Endothelial cell of umbilical vein (primary cell): ENCODE measurements around the gene RECQL5. TPM values are rescaled to one million over a fixed set of nuclear protein-coding genes. Genes with fewer than 3 reads are reported as not detected.

Experiments
- BruUV-seq: library from RNA; stranded (reverse); fragments of 400-500 nt; replicated peaks from 2 replicates; lab custom pipeline; 2021; lab: Mats Ljungman, UMichigan
- CTCF ChIA-PET: fragments of 300-600, 350-600 bp; sonication (Branson Sonifier 250); formaldehyde crosslinking; loops from one replicate; lab custom pipeline; 2021; ENCODE audit warnings: antibody characterized with exemption, inconsistent platforms; lab: Charles Lee
- POLR2A ChIA-PET: fragments of 300-600, 350-600 bp; sonication (Branson Sonifier 250); formaldehyde crosslinking; loops from one replicate; lab custom pipeline; 2021; ENCODE audit warnings: antibody characterized with exemption, inconsistent platforms; lab: Charles Lee
- DNase-seq: peaks from one replicate; pipeline ENCODE4 v3.0.0-alpha.2; 2011; ENCODE audit warnings: low read depth, low spot score
- FAIRE-seq: peaks from 2 replicates; lab custom pipeline; 2011; peaks lifted over from hg19 to GRCh38; lab: Jason Lieb, UNC
- H2AFZ ChIP-seq: 2 replicates; pipeline ENCODE4 v1.6.0; 2012; ENCODE audit warnings: low read depth, low read length, control low read depth, inconsistent platforms
- H3K27ac ChIP-seq: 2 replicates; pipeline ENCODE4 v1.5.1; 2011; ENCODE audit warnings: low read depth, mild to moderate bottlenecking, control low read depth, low read length, moderate library complexity; ENCODE audit not compliant: insufficient read depth
- H3K27me3 ChIP-seq, 2 experiments: 2 replicates each; pipeline versions ENCODE4 v1.6.0 to v1.6.1; 2011; ENCODE audit warnings: low read length in 2 of 2, mixed read lengths in 1 of 2; ENCODE audit not compliant: control insufficient read depth in 2 of 2, insufficient read depth in 2 of 2
- H3K36me3 ChIP-seq, 2 experiments: 2 replicates in 1 of 2; 3 replicates in 1 of 2; pipeline ENCODE4 v1.5.1; 2011; ENCODE audit warnings: low read length in 2 of 2, mild to moderate bottlenecking in 1 of 2, moderate library complexity in 1 of 2; ENCODE audit not compliant: control insufficient read depth in 2 of 2, insufficient read depth in 2 of 2; ENCODE audit errors: extremely low read depth in 1 of 2
- H3K4me1 ChIP-seq: 3 replicates; pipeline ENCODE4 v1.5.1; 2011; ENCODE audit warnings: mild to moderate bottlenecking, low read length; ENCODE audit not compliant: control insufficient read depth, insufficient read depth; ENCODE audit errors: extremely low read depth
- H3K4me2 ChIP-seq: 2 replicates; pipeline ENCODE4 v1.6.1; 2011; ENCODE audit warnings: low read length, control low read depth, mixed read lengths; ENCODE audit not compliant: insufficient read depth
- H3K4me3 ChIP-seq, 3 experiments: fragments of 200-600 bp in 1 of 3; sonication (generic), shearing (Covaris generic) in 1 of 3; replicated peaks in 1 of 3; 2 replicates each; pipeline ENCODE4 v1.5.1; 2011 to 2016; ENCODE audit warnings: control low read depth in 3 of 3, low read length in 3 of 3, mild to moderate bottlenecking in 2 of 3, inconsistent platforms in 1 of 3, low read depth in 1 of 3, moderate library complexity in 1 of 3; ENCODE audit not compliant: insufficient read depth in 1 of 3
- H3K79me2 ChIP-seq: 2 replicates; pipeline ENCODE4 v1.6.0; 2012; ENCODE audit warnings: low read length, inconsistent platforms; ENCODE audit not compliant: control insufficient read depth, insufficient read depth
- H3K9ac ChIP-seq: replicated peaks from 2 replicates; pipeline ENCODE3; 2011; ENCODE audit warnings: low read length, control low read depth; ENCODE audit not compliant: insufficient read depth; ENCODE audit errors: extremely low read depth
- H3K9me1 ChIP-seq: replicated peaks from 3 replicates; pipeline ENCODE4 v1.6.0; 2011; ENCODE audit warnings: mild to moderate bottlenecking, low read length; ENCODE audit not compliant: control insufficient read depth, insufficient read depth; ENCODE audit errors: extremely low read depth
- H3K9me3 ChIP-seq: replicated peaks from 2 replicates; pipeline ENCODE4 v1.5.1; 2012; ENCODE audit warnings: low read length, inconsistent platforms; ENCODE audit not compliant: control insufficient read depth, insufficient read depth
- H4K20me1 ChIP-seq: replicated peaks from 2 replicates; pipeline ENCODE3; 2011; ENCODE audit warnings: mild to moderate bottlenecking, low read length; ENCODE audit not compliant: control insufficient read depth, insufficient read depth; ENCODE audit errors: extremely low read depth
- EZH2 ChIP-seq: IDR thresholded peaks from 2 replicates; pipeline ENCODE4 v1.6.1; 2012; ENCODE audit warnings: borderline replicate concordance, low read depth, mild to moderate bottlenecking, moderate library complexity, low read length, inconsistent platforms; ENCODE audit not compliant: severe bottlenecking
- FOS ChIP-seq: IDR thresholded peaks from 2 replicates; pipeline ENCODE4 v1.6.1; 2011; ENCODE audit warnings: mild to moderate bottlenecking, low read length, moderate library complexity, borderline replicate concordance; ENCODE audit not compliant: insufficient read depth
- GATA2 ChIP-seq: IDR thresholded peaks from 2 replicates; pipeline ENCODE4 v1.7.0; 2011; ENCODE audit warnings: low read depth, mild to moderate bottlenecking, moderate library complexity, mixed read lengths, low read length; ENCODE audit not compliant: insufficient read length, insufficient read depth
- JUN ChIP-seq: IDR thresholded peaks from 2 replicates; pipeline ENCODE4 v1.6.1; 2011; ENCODE audit warnings: borderline replicate concordance, low read depth; ENCODE audit not compliant: insufficient read length, insufficient read depth
- MYC ChIP-seq: IDR thresholded peaks from one replicate; pipeline ENCODE4 v1.6.1; 2011; ENCODE audit warnings: mild to moderate bottlenecking, low read depth, low read length
- POLR2A ChIP-seq: IDR thresholded peaks from 2 replicates; pipeline ENCODE4 v1.6.1; 2012; ENCODE audit warnings: low read depth, mild to moderate bottlenecking, control low read depth, low read length
- POLR2AphosphoS5 ChIP-seq: IDR thresholded peaks from 2 replicates; pipeline ENCODE4 v1.6.1; 2012; ENCODE audit warnings: low read depth, mild to moderate bottlenecking, control low read depth, low read length, moderate library complexity; ENCODE audit not compliant: insufficient read depth
- dilution Hi-C: fragments of 300-500 bp; cut with MboI; formaldehyde crosslinking; loops from one replicate; pipeline ENCODE4 v1.15.0; 2019; ENCODE audit warnings: low sequenced_read_pairs; ENCODE audit not compliant: extremely low pct_ligation_motif_present
- intact Hi-C: fragments of 100-400 bp; cut with micrococcal nuclease; formaldehyde crosslinking; loops from one replicate; pipeline ENCODE4 v1.10.0; 2022
- polyA plus RNA-seq, 4 experiments: library from polyadenylated mRNA; depleted of rRNA in 3 of 4; stranded (reverse) in 3 of 4; unstranded in 1 of 4; fragments of >200 nt; gene quantifications; 2 replicates each; pipeline versions ENCODE4 v1.2.1 to v1.2.3, GENCODE V29; 2011 to 2012; ENCODE audit warnings: missing spikeins in 1 of 4
- total RNA-seq: library from RNA; stranded (reverse); gene quantifications from 2 replicates; pipeline ENCODE4 v1.2.3, GENCODE V29; 2021
- TF ChIP-seq, protein P1 (sequence below), 2 donors: IDR thresholded peaks; 1 replicate in 1 of 2; 2 replicates in 1 of 2; pipeline ENCODE4 v1.5.1; 2011; ENCODE audit warnings: low read length in 2 of 2, mild to moderate bottlenecking in 2 of 2, moderate library complexity in 2 of 2, control low read depth in 1 of 2, inconsistent platforms in 1 of 2, low read depth in 1 of 2; ENCODE audit not compliant: insufficient read depth in 1 of 2; ENCODE audit errors: extremely low read depth in 1 of 2
- TF ChIP-seq, protein P2 (sequence below): IDR thresholded peaks from 2 replicates; pipeline ENCODE4 v1.6.1; 2011; ENCODE audit not compliant: insufficient read depth, insufficient read length

Gene RECQL5
- total and polyA plus RNA-seq, 2 donors (not counting 3 experiments of a cell fraction or from before 2014, with no cell fraction given) = 21.3 to 30.7 TPM

DNA sequence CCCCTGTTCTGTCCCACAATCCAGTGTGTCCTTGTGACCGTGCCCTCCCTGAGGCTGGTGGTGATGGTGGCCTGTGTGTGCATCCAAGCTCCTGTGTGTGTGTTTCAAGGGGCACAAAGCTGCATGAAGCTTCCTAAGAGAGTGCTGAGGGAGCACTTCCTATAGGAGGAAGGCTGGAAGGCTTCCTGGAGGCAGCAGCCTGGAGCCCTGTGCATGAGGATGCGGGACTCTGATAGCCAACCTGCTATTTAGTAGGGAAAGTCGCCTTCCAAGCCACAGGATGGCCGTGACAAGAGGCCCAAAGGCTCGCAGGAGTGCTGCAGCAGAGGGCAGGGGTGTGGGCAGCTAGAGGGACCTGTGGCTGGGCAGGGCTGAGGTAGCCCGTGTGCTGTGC, 71.0 kb downstream of the RECQL5 start:
- CTCF ChIA-PET = no interaction called here

More for the DNA sequence above, 71.0 kb downstream of the RECQL5 start:
- no peaks in the 10 kb centered on the region for H3K9me3 ChIP-seq
- dilution Hi-C loops = no loop called here
- TF ChIP-seq, protein P1, sequence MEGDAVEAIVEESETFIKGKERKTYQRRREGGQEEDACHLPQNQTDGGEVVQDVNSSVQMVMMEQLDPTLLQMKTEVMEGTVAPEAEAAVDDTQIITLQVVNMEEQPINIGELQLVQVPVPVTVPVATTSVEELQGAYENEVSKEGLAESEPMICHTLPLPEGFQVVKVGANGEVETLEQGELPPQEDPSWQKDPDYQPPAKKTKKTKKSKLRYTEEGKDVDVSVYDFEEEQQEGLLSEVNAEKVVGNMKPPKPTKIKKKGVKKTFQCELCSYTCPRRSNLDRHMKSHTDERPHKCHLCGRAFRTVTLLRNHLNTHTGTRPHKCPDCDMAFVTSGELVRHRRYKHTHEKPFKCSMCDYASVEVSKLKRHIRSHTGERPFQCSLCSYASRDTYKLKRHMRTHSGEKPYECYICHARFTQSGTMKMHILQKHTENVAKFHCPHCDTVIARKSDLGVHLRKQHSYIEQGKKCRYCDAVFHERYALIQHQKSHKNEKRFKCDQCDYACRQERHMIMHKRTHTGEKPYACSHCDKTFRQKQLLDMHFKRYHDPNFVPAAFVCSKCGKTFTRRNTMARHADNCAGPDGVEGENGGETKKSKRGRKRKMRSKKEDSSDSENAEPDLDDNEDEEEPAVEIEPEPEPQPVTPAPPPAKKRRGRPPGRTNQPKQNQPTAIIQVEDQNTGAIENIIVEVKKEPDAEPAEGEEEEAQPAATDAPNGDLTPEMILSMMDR (IDR thresholded peaks at IDR 0.05; ENCODE audit: extremely low read depth in 1 of 2, insufficient read depth in 1 of 2, low read depth in 1 of 2, low read length in 2 of 2) = no peak
- TF ChIP-seq GATA2 (no peak), FOS (no peak), JUN (no peak), POLR2A (no peak), POLR2AphosphoS5 (no peak), EZH2 (no peak), MYC (no peak)
- TF ChIP-seq, protein P2, sequence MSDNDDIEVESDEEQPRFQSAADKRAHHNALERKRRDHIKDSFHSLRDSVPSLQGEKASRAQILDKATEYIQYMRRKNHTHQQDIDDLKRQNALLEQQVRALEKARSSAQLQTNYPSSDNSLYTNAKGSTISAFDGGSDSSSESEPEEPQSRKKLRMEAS = no peak
- H3K4me1 ChIP-seq = no peaks in the 10 kb centered on the region
- POLR2A ChIA-PET = no interaction called here
- no peak overlapping the region for H3K9ac ChIP-seq
- H3K9me1 ChIP-seq = no peaks in the 10 kb centered on the region
- H3K27me3 ChIP-seq = no peaks in the 10 kb centered on the region
- H3K36me3 ChIP-seq = no peaks in the 10 kb centered on the region
- no peak for FAIRE-seq
- no peak overlapping the region for H3K4me2 ChIP-seq
- H2AFZ ChIP-seq = no peak overlapping the region
- no TSS peak for BruUV-seq
- no peaks in the 10 kb centered on the region for H3K79me2 ChIP-seq
- intact Hi-C loops = no loop called here
- H4K20me1 ChIP-seq = no peaks in the 10 kb centered on the region
- H3K27ac ChIP-seq = no peak overlapping the region
- DNase-seq = no peak
- H3K4me3 ChIP-seq = no peak overlapping the region
